IMR-90 (cell line): ENCODE results near the gene SLC16A7. TPM values are rescaled to one million over a fixed set of nuclear protein-coding genes. Genes with fewer than 3 reads are reported as not detected.

ENCODE experiments used
- ATAC-seq: fragments of 200-7000 bp; cut with Tn5 transposase; 2 replicates; pipeline ENCODE4 v1.9.1; 2020; ENCODE audit warnings: low read depth, mild to moderate bottlenecking, moderate library complexity
- BruUV-seq: library from RNA; stranded (reverse); fragments of 400-500 nt; replicated peaks from 2 replicates; lab custom pipeline; 2021; lab: Mats Ljungman, UMichigan
- CTCF ChIA-PET: fragments of 300-600 bp; formaldehyde crosslinking; extraction: SDS; loops from one replicate; lab custom pipeline; 2021; ENCODE audit warnings: antibody characterized with exemption; lab: Yijun Ruan, JAX
- POLR2A ChIA-PET: fragments of 300-600 bp; sonication (Branson Sonifier 250); formaldehyde crosslinking; loops from one replicate; lab custom pipeline; 2022; ENCODE audit warnings: antibody characterized with exemption; ENCODE audit not compliant: unreplicated experiment; lab: Charles Lee
- DNase-seq: peaks from one replicate; pipeline ENCODE4 v3.0.0; 2013
- H2AFZ ChIP-seq: replicated peaks from 2 replicates; pipeline ENCODE3; 2013; ENCODE audit warnings: low read length, mild to moderate bottlenecking; ENCODE audit not compliant: poor library complexity
- H2AK5ac ChIP-seq: 2 replicates; pipeline ENCODE4 v1.6.1; 2013; ENCODE audit warnings: low read depth, low read length, inconsistent platforms
- H2AK9ac ChIP-seq: replicated peaks from 2 replicates; pipeline ENCODE3; 2013; ENCODE audit warnings: mild to moderate bottlenecking, low read depth, low read length, moderate library complexity; ENCODE audit not compliant: poor library complexity
- H2BK120ac ChIP-seq: 2 replicates; pipeline ENCODE4 v1.6.1; 2013; ENCODE audit warnings: low read depth, low read length, inconsistent platforms
- H2BK15ac ChIP-seq: 3 replicates; pipeline ENCODE4 v1.6.1; 2013; ENCODE audit warnings: low read depth, low read length, inconsistent platforms
- H2BK20ac ChIP-seq: 2 replicates; pipeline ENCODE4 v1.6.1; 2013; ENCODE audit warnings: low read depth, mild to moderate bottlenecking, inconsistent platforms, low read length, moderate library complexity
- H2BK5ac ChIP-seq: 2 replicates; pipeline ENCODE4 v1.6.1; 2013; ENCODE audit warnings: mild to moderate bottlenecking, low read depth, low read length, inconsistent platforms; ENCODE audit not compliant: poor library complexity, severe bottlenecking
- H3K14ac ChIP-seq: replicated peaks from 2 replicates; pipeline ENCODE4 v1.6.1; 2013; ENCODE audit warnings: low read depth, low read length, inconsistent platforms
- H3K18ac ChIP-seq: 2 replicates; pipeline ENCODE4 v1.6.1; 2013; ENCODE audit warnings: low read depth, low read length, control low read depth
- H3K23ac ChIP-seq: 2 replicates; pipeline ENCODE4 v1.6.1; 2013; ENCODE audit warnings: low read depth, low read length, inconsistent platforms
- H3K27ac ChIP-seq: 2 replicates; pipeline ENCODE4 v1.5.1; 2013; ENCODE audit warnings: mild to moderate bottlenecking, control low read depth, low read length; ENCODE audit not compliant: insufficient read depth
- H3K27me3 ChIP-seq: 2 replicates; pipeline ENCODE4 v1.6.1; 2013; ENCODE audit warnings: low read length; ENCODE audit not compliant: control insufficient read depth, insufficient read depth
- H3K36me3 ChIP-seq: 2 replicates; pipeline ENCODE4 v1.6.1; 2013; ENCODE audit warnings: low read length, mixed read lengths; ENCODE audit not compliant: control insufficient read depth, insufficient read depth
- H3K4ac ChIP-seq: 2 replicates; pipeline ENCODE4 v1.6.1; 2013; ENCODE audit warnings: low read depth, low read length, inconsistent platforms
- H3K4me1 ChIP-seq: 2 replicates; pipeline ENCODE4 v1.6.1; 2013; ENCODE audit warnings: low read length, mixed read lengths; ENCODE audit not compliant: control insufficient read depth, insufficient read depth
- H3K4me2 ChIP-seq: 2 replicates; pipeline ENCODE4 v1.6.1; 2013; ENCODE audit warnings: low read depth, mild to moderate bottlenecking, control low read depth, low read length, moderate library complexity
- H3K4me3 ChIP-seq: 2 replicates; pipeline ENCODE4 v1.5.1; 2013; ENCODE audit warnings: low read depth, mild to moderate bottlenecking, control low read depth, low read length, moderate library complexity; ENCODE audit not compliant: insufficient read depth
- H3K56ac ChIP-seq: 2 replicates; pipeline ENCODE4 v1.6.1; 2013; ENCODE audit warnings: low read length, inconsistent platforms; ENCODE audit not compliant: insufficient read depth; ENCODE audit errors: extremely low read depth
- H3K79me1 ChIP-seq, 2 experiments: 2 replicates each; pipeline ENCODE4 v1.6.1; 2013; ENCODE audit warnings: low read length in 2 of 2, inconsistent platforms in 1 of 2, low read depth in 1 of 2
- H3K9ac ChIP-seq: 2 replicates; pipeline ENCODE4 v1.6.1; 2013; ENCODE audit warnings: low read depth, low read length, control low read depth
- H3K9me1 ChIP-seq: 2 replicates; pipeline ENCODE4 v1.6.1; 2013; ENCODE audit warnings: low read length, inconsistent platforms; ENCODE audit not compliant: insufficient read depth
- H3K9me3 ChIP-seq: 2 replicates; pipeline ENCODE4 v1.6.1; 2013; ENCODE audit warnings: low read length; ENCODE audit not compliant: control insufficient read depth, insufficient read depth
- H4K20me1 ChIP-seq: 2 replicates; pipeline ENCODE4 v1.6.1; 2013; ENCODE audit warnings: low read length, inconsistent platforms; ENCODE audit not compliant: insufficient read depth
- H4K5ac ChIP-seq: 2 replicates; pipeline ENCODE4 v1.6.1; 2013; ENCODE audit warnings: mild to moderate bottlenecking, low read depth, low read length, control low read depth
- H4K8ac ChIP-seq, 2 experiments: 2 replicates each; pipeline ENCODE4 v1.6.1; 2013; ENCODE audit warnings: low read depth in 2 of 2, low read length in 2 of 2, control low read depth in 1 of 2, inconsistent platforms in 1 of 2
- H4K91ac ChIP-seq: 2 replicates; pipeline ENCODE4 v1.6.1; 2013; ENCODE audit warnings: low read depth, low read length, inconsistent platforms; ENCODE audit not compliant: insufficient read depth
- MAZ ChIP-seq: IDR thresholded peaks from 2 replicates; pipeline ENCODE4 v1.6.1; 2012; ENCODE audit warnings: low read depth, mild to moderate bottlenecking, low read length, improper control_type of control experiment, moderate library complexity, borderline replicate concordance
- WGBS, 2 experiments: methylation state at CpG; one replicate each; pipeline versions ENCODE4 v1.1.5 to v1.1.7; 2013; ENCODE audit warnings: missing lambda C conversion rate in 2 of 2; ENCODE audit not compliant: insufficient read length in 1 of 2; ENCODE audit errors: extremely low coverage in 2 of 2; 5-methylcytosine and 5-hydroxymethylcytosine counted together
- dilution Hi-C: fragments of 300-500 bp; cut with HindIII; formaldehyde crosslinking; loops from one replicate; pipeline ENCODE4 v1.14.3; 2018; ENCODE audit warnings: low sequenced_read_pairs; ENCODE audit not compliant: unreplicated experiment
- in situ Hi-C: fragments of 300-500 bp; cut with MboI; formaldehyde crosslinking; loops from 3 replicates; pipeline ENCODE4 v1.14.3; 2019; ENCODE audit warnings: low sequenced_read_pairs, inconsistent platforms, mixed read lengths
- intact Hi-C: fragments of 100-400 bp; cut with micrococcal nuclease; formaldehyde crosslinking; loops from 2 replicates; pipeline ENCODE4 v1.10.0; 2022
- polyA plus RNA-seq, 3 experiments: library from polyadenylated mRNA; depleted of rRNA; stranded (reverse); fragments of >200 nt; gene quantifications; 2 replicates each; pipeline ENCODE4 v1.2.3, GENCODE V29; 2012; ENCODE audit warnings: low replicate concordance in 1 of 3
- total RNA-seq: library from RNA; depleted of rRNA; stranded (reverse); fragments of >200 nt; gene quantifications from 2 replicates; pipeline ENCODE4 v1.2.3, GENCODE V29; 2012

SLC16A7 gene
- total and polyA plus RNA-seq, 2 of the 4 experiments (the other 2 are of a cell fraction), result 2.6 to 21.5 TPM

DNA sequence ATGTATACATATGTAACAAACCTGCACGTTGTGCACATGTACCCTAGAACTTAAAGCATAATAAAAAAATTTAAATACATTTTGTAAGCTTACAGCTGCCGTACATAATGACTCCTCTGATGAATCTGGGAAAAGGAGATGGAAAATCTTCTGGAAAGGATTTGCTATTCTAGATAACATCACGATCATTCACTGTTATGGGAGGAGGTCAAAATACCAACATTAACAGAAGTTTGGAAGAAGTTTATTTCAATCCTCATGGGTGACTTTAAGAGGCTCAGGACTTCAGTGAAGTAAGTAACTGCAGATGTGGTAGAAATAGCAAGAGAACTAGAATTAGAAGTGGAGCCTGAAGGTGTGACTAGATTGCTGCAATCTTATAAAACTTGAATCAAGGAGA, 172.2 kb downstream of the SLC16A7 start:
- no peak for TF ChIP-seq MAZ
- H4K20me1 ChIP-seq, result no peaks in the 10 kb centered on the region
- no peak overlapping the region for H2BK120ac ChIP-seq
- dilution Hi-C loops, result no loop called here
- POLR2A ChIA-PET, result no interaction called here
- no peak overlapping the region for H3K9ac ChIP-seq
- no peak overlapping the region for H3K18ac ChIP-seq
- BruUV-seq, result no TSS peak
- H3K27me3 ChIP-seq, result no peaks in the 10 kb centered on the region
- no peaks in the 10 kb centered on the region for H3K4me1 ChIP-seq
- no peak overlapping the region for H3K4me2 ChIP-seq
- no peak overlapping the region for H3K27ac ChIP-seq
- CTCF ChIA-PET, result no interaction called here
- H3K4me3 ChIP-seq, result no peak overlapping the region
- no peak overlapping the region for H4K5ac ChIP-seq
- DNase-seq, result no peak
- no peaks in the 10 kb centered on the region for H3K79me1 ChIP-seq
- H2AK9ac ChIP-seq, result no peak overlapping the region
- no peak overlapping the region for H4K8ac ChIP-seq
- ATAC-seq, result no peak
- H3K56ac ChIP-seq, result no peak overlapping the region
- no peaks in the 10 kb centered on the region for H3K9me1 ChIP-seq
- no peak overlapping the region for H4K91ac ChIP-seq
- H2AK5ac ChIP-seq, result no peak overlapping the region
- H2AFZ ChIP-seq, result no peak overlapping the region
- no peaks in the 10 kb centered on the region; the same call in 1 of the 2 replicates for H3K9me3 ChIP-seq
- intact Hi-C loops, result no loop called here
- no peak overlapping the region for H3K23ac ChIP-seq
- H3K36me3 ChIP-seq, result no peaks in the 10 kb centered on the region
- no peak overlapping the region for H2BK5ac ChIP-seq
- WGBS, 2 experiments, result no CpG with 5 or more reads among the region's 3 CpGs
- no peak overlapping the region for H2BK15ac ChIP-seq
- no peak overlapping the region for H2BK20ac ChIP-seq
- in situ Hi-C loops, result no loop called here
- no peak overlapping the region for H3K4ac ChIP-seq
- H3K14ac ChIP-seq, result no peak overlapping the region
